ENCODE measurements around the gene ADRA1B.

The ADRA1B gene

DNA sequence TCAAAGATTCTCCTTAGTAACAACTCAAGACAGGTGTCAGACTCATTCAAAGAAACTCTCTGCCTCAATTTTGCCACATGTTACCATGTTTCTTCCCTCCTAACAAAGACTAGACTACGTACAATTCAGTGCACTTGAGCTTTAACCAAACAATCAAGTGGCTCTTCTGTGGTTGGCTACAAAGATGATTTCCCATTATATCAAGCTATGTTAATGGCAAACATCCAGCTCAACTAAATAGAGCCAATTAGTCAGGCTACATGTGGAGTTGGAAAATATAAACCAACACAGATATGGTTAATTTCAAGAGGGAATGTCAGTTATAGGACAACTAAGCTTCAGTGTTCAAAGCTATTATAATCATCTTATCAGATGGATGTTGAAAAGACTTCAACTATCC lies 29.2 kb upstream of the ADRA1B start:
- FAIRE-seq = no peak
- TF ChIP-seq POLR2A (IDR thresholded peaks at IDR 0.05; ENCODE audit: low read depth, low read length) = no peak
- TF ChIP-seq TAF1 (IDR thresholded peaks at IDR 0.05; ENCODE audit: borderline replicate concordance, low read depth, low read length) = no peak
- no peak for TF ChIP-seq POLR2AphosphoS5 (IDR thresholded peaks at IDR 0.05; ENCODE audit: low read depth, low read length)
- no peak for DNase-seq (ENCODE audit: insufficient read length)

DNA sequence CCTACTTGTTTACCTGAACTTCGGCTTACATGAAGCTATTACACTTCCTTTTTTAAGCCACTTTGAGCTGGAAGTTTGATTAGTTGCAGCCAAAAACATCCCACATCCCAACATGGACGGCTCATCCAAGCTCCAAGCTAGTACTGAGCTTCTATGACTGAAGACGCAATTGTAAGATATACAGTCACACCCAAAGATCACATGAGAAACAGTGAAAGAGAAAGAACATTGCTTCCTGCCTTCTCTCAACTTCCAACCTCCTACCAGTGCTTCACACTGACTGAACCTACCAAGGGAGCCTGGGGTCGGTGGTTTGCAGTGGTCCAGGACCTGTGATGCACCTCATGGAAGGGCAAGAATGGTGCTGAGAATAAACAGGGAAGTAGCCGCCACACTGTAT lies 27.4 kb upstream of the ADRA1B start:
- FAIRE-seq (no peak), DNase-seq (ENCODE audit: insufficient read length) (no peak)
- TF ChIP-seq TAF1 (IDR thresholded peaks at IDR 0.05; ENCODE audit: borderline replicate concordance, low read depth, low read length) (no peak), POLR2AphosphoS5 (IDR thresholded peaks at IDR 0.05; ENCODE audit: low read depth, low read length) (no peak), POLR2A (IDR thresholded peaks at IDR 0.05; ENCODE audit: low read depth, low read length) (no peak)

DNA sequence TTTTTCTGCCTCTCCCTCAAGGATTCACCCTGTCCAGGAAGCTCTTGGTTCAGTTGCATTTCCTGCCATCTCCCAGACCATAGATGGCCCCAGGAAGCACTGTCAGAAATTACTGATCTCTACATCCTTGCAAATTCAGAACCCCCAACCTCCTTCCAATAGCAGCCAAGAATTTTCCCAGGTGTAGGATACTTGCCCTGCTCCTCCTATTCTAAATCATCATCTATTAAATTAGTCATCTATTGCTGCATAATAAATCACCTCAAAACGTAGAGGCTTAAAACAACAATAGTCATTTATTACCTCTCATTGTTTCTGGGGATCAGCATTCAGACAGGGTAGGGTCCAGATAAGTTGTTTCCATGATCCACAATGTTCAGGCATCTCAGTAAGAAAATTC lies 26.1 kb upstream of the ADRA1B start:
- no peak for FAIRE-seq
- no peak for DNase-seq (ENCODE audit: insufficient read length)
- no peak for TF ChIP-seq POLR2AphosphoS5 (IDR thresholded peaks at IDR 0.05; ENCODE audit: low read depth, low read length)
- TF ChIP-seq POLR2A (IDR thresholded peaks at IDR 0.05; ENCODE audit: low read depth, low read length) = no peak
- TF ChIP-seq TAF1 (IDR thresholded peaks at IDR 0.05; ENCODE audit: borderline replicate concordance, low read depth, low read length) = no peak

DNA sequence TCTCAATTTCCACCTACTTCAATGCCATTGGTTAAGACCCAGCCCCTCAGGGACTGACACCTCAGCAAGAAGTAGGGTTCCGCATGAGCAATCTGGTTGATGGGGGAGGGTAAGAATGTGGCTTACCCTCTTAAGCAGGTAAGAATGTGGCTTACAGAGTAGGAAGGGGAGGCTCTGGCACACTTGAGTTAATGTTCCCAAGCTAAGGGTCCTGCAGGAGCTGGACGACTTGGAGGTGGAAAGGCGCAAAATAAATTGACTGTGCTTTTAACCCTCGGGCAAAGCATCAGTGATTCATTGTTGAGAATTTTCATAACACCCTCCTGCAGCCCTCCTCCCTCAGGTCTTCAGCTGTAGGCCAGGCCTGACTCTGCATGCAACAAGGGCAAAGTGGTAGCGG lies 24.9 kb upstream of the ADRA1B start:
- TF ChIP-seq POLR2AphosphoS5 (IDR thresholded peaks at IDR 0.05; ENCODE audit: low read depth, low read length) (no peak), POLR2A (IDR thresholded peaks at IDR 0.05; ENCODE audit: low read depth, low read length) (no peak), TAF1 (IDR thresholded peaks at IDR 0.05; ENCODE audit: borderline replicate concordance, low read depth, low read length) (no peak)
- FAIRE-seq = no peak
- DNase-seq (ENCODE audit: insufficient read length) = no peak

DNA sequence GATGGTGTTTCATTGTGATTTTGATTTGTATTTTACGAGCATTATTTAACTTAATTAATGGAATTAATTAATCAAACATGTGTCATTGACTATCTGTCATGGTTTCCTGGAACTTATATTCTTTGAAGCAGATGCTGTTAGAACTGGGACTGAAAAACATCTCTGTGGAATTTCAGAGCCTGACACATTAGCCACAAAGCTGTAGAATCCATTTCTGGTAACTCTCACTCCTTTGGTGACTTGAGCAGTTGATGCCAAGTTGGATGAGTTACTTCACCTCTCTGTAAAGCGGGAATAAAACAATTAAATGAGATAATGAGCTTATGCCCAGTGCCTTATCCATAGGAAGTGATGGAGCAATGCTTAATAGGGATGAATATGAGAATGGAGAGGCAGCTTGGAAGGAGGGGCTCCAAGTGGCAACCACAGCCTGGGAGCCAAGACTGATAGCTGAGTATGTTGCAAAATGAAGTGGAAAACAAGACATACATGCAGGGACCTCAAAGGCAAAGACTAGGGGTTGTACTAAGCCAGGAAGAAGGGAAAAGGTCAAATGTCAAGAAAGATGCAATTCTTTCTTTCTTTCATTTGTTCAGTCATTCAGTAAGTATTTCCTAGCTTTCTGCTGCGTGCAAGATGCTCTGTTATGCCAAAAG lies 23.1 kb upstream of the ADRA1B start:
- no peak for DNase-seq (ENCODE audit: insufficient read length)
- TF ChIP-seq POLR2AphosphoS5 (IDR thresholded peaks at IDR 0.05; ENCODE audit: low read depth, low read length) (no peak), POLR2A (IDR thresholded peaks at IDR 0.05; ENCODE audit: low read depth, low read length) (no peak), TAF1 (IDR thresholded peaks at IDR 0.05; ENCODE audit: borderline replicate concordance, low read depth, low read length) (no peak)
- no peak for FAIRE-seq

DNA sequence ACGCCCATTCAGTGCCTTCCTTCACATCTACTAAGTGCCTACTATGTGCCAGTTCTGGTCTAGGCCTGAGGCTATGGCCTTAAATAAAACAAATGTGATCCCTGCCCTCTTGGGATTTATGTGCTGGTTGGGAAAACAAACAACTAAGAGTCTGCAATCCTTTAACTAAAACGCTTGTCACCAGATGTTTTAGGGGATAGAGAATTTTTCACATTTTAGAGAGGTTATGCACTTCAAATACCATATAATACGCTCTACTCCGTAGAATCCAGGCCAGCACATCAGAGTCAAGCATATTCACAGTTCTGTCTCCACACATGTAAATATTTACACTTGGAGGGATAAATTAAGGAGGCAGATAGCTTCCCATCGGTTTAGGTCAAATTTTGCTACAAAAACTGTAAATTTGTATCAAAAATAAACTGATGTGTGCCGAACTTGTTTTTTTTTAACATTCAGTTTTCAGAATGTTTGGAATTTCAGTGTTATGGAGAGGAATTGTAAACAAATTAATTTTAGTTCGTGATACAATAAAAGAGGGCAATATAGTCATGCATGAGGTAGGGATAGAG lies 22.0 kb upstream of the ADRA1B start:
- TF ChIP-seq POLR2AphosphoS5 (IDR thresholded peaks at IDR 0.05; ENCODE audit: low read depth, low read length) = no peak
- TF ChIP-seq TAF1 (IDR thresholded peaks at IDR 0.05; ENCODE audit: borderline replicate concordance, low read depth, low read length) = no peak
- no peak for TF ChIP-seq POLR2A (IDR thresholded peaks at IDR 0.05; ENCODE audit: low read depth, low read length)
- no peak for FAIRE-seq
- no peak for DNase-seq (ENCODE audit: insufficient read length)

DNA sequence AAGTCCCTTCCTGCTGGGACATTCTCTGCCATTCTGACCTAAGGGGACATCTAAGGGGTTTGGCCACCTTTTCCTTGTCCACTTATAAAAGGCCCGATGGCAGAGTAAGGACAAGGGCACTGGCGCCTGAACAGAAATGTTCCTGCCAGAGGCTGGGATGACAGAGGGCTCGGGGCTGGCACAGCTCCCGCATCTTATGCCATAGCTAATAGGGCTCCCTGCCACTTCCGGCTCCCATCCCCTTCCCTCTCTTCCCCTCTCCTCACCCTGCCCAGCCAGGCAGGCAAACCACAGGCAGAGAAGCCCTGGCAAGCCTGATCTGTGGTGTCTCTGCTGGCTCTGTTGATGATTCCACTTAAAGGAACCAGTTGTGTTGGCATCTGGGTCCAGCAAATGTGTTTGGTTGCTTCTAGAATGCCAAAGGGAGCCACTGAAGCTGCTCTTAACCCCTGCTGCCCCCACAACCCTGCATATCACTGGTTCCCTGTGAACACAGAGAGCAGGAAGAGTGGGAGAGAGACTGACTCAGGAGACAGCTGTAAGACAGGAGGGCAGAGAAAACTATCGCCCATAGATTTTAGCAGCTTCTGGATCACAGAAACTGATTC lies 18.4 kb upstream of the ADRA1B start:
- DNase-seq (ENCODE audit: insufficient read length) (no peak), FAIRE-seq (no peak)
- TF ChIP-seq POLR2A (IDR thresholded peaks at IDR 0.05; ENCODE audit: low read depth, low read length) = no peak
- TF ChIP-seq POLR2AphosphoS5 (IDR thresholded peaks at IDR 0.05; ENCODE audit: low read depth, low read length) = no peak
- TF ChIP-seq TAF1 (IDR thresholded peaks at IDR 0.05; ENCODE audit: borderline replicate concordance, low read depth, low read length) = no peak

DNA sequence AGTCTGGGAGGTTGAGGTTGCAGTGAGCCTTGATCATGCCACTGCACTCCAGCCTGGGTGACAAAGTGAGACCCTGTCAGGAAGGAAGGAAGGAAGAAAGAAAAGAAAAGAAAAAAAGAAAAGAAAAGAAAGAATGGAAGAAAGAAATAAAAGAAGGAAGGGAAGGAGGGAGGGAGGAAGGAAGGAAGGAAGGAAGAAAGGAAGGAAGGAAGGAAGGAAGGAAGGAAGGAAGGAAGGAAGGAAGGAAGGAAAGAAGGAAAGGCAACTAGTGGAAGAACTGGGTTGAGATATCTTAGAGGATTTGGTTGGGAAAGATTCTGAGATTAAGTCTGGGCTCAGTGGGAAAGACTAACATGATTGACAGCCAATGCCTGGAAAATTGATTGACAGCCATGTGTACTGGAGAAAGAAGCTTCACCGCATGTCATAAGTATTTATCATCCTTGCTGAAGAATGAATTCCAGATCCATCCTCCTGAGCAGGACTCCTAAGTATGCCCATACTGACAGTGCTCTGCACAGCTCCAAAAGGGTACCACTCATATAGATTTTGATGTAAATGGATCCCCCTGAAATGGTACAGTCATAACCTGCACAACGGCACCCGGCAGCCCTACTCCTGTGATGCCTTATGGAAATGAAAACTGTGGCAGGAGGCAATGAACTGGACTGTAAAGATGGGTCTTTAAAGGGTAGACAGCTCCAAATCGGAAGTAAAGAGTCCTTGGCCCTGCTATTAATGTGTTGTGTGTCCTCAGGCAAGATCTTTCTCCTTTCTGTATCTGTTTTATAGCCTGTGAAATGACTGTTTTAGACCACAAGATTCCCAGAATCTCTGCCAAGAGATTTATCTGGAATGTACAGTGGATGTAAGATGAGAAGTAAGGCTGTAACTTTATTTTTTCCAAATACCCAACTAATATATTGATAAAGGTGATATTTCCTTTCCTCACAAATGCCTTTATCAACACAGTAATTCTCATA lies 16.9 kb upstream of the ADRA1B start:
- DNase-seq (ENCODE audit: insufficient read length) (no peak), FAIRE-seq (no peak)
- TF ChIP-seq POLR2AphosphoS5 (IDR thresholded peaks at IDR 0.05; ENCODE audit: low read depth, low read length) (no peak), TAF1 (IDR thresholded peaks at IDR 0.05; ENCODE audit: borderline replicate concordance, low read depth, low read length) (no peak)

DNA sequence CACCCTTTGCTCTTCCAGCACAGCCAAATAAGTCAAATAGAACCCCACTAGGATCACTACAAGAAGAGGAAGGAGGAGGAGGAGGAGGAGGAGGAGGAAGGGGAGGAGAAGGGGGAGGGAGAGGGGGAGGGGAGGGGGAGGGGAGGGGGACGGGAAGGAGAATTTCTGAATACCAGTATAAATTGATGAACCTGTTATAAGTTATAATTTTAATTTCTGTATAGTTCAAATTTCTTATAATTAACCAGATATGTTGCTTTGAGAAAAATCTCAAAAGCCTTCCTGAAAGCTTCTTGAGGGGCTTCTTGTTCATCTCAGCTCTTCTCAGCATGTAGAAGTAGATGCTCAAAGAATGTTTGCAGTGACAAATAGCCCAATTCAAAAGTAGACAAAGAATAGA lies 15.0 kb upstream of the ADRA1B start:
- TF ChIP-seq TAF1 (IDR thresholded peaks at IDR 0.05; ENCODE audit: borderline replicate concordance, low read depth, low read length) (no peak), POLR2A (IDR thresholded peaks at IDR 0.05; ENCODE audit: low read depth, low read length) (no peak), POLR2AphosphoS5 (IDR thresholded peaks at IDR 0.05; ENCODE audit: low read depth, low read length) (no peak)
- DNase-seq (ENCODE audit: insufficient read length) = no peak
- FAIRE-seq = no peak

DNA sequence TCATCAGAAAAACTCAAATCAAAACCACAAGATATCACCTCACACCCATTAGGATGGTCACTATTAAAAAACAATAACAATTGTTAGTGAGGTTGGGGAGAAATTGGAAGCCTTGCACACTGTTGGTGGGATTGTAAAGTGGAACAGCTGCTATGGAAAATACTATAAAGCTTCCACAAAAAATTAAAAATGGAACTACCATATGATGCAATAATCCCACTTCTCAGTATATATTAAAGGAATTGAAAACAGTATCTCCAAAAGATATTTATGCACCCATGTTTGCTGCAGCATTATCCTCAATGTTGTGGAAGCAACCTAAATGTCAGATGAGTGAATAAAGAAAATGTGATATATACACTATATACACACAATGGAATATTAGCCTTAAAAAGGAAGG lies 14.5 kb upstream of the ADRA1B start:
- DNase-seq (ENCODE audit: insufficient read length) (no peak), FAIRE-seq (no peak)
- TF ChIP-seq POLR2A (IDR thresholded peaks at IDR 0.05; ENCODE audit: low read depth, low read length) = no peak
- no peak for TF ChIP-seq TAF1 (IDR thresholded peaks at IDR 0.05; ENCODE audit: borderline replicate concordance, low read depth, low read length)
- no peak for TF ChIP-seq POLR2AphosphoS5 (IDR thresholded peaks at IDR 0.05; ENCODE audit: low read depth, low read length)

DNA sequence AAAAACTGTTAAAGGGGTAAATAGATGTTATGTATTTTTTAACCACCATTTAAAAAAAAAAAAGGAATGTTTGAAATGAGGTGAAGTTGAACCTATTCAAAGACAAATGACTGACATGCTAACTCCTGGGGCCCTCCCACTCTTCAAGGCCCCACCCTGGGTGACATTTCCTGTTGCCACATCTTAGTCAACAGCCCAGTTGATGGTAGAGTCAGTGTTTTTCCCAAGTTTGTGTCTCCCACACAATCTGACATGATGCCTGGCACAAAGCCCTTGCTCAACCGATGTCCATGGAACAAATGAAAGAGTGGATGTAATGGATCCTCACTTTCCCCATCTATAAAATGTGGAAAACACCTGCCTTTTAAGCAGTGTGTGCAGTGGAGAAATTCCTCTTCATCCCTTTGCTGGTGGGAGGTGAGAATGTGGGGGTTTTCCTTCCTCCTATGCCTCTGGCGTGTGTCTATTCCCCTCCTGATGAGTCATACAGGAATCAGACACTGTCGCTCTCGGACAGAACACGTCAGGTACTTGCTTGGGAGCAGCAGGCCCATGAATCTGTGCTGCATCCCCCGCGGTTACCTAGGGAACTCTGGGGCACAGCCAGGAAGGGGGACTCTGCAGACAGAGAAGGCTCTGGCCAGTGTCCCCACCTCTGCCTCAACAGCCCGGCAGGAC lies 13.7 kb upstream of the ADRA1B start:
- FAIRE-seq (no peak), DNase-seq (ENCODE audit: insufficient read length) (no peak)
- TF ChIP-seq POLR2A (IDR thresholded peaks at IDR 0.05; ENCODE audit: low read depth, low read length) (no peak), TAF1 (IDR thresholded peaks at IDR 0.05; ENCODE audit: borderline replicate concordance, low read depth, low read length) (no peak), POLR2AphosphoS5 (IDR thresholded peaks at IDR 0.05; ENCODE audit: low read depth, low read length) (no peak)

All from GM12892 (cell line).